HG03439 (cell line): ENCODE data around the gene CXCR4.
"Not testable (repeated sequence)": the region's sequence is repeated elsewhere in the genome, so short reads cannot be mapped to it uniquely, and the experiment has no call there.

Experiments used
- ATAC-seq: cut with Tn5 transposase; IDR thresholded peaks from one replicate; pipeline ENCODE4 v1.9.1; 2021; ENCODE audit warnings: mild to moderate bottlenecking, moderate library complexity; ENCODE audit not compliant: unreplicated experiment

The CXCR4 gene

GRCh38 chr2:136077107-136077506 is 40.8 kb downstream of the CXCR4 start:
- no peak for ATAC-seq

GRCh38 chr2:136075476-136075875 is 42.5 kb downstream of the CXCR4 start:
- ATAC-seq = no peak

DNA sequence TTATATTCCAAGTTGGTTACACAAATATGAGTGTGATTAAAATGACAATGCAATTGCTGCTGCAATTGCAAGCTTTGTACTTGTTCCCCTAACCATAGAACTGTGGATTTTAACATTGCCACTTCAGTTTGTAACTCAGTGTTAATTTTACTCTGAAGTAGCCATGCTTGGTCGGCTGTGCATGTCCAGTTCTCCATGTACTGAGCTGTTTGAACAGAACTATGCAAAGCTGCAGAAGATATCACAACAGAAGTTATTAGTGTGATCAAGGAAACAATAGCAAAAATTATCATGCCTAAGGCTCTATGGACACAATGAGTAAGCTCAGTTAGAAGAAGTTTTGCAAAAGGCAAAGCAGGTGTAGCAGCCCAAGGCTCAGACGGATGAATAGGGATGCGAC is 45.3 kb downstream of the CXCR4 start:
- no peak for ATAC-seq

DNA sequence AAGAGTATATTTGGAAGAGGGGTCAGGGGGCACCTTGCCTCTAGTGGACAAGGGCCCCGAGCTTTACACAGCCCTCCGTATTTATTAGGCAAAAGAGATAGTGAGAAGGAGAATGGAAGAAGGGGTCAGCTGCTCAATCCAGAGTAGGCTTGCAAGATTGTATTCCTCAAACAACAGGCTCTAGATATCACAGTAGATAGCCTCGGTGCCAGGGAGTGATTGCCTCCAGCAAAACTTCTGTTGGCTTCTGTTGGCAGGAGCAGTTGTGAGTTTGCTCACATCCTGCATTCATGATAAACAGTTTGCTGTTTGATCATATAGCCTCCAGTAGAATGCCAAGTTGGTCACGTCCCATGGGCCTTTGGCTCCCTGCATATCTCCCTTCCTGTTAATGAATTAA is 46.1 kb downstream of the CXCR4 start:
- not testable (repeated sequence) for ATAC-seq

DNA sequence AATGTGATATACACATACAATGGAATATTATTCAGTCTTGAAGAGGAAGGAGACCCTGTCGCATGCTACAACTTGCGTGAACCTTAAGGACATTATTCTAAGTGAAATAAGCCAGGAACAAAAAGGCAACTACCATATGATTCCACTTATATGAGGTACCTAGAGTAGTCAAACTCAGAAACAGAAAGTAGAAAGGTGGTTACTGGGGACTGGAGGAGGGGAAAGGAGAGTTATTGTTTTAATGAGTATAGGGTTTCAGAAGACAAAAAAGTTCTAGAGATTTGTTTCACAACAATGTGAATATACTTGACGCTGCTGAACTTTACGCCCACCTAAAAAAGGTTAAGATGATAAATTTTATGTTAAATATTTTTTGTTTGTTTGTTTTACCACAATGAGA is 47.0 kb downstream of the CXCR4 start:
- no peak for ATAC-seq

- no peak for ATAC-seq
Observed at GRCh38 chr2:136069773-136070172, 48.2 kb downstream of the CXCR4 start.

GRCh38 chr2:136068581-136069227 is 49.2 kb downstream of the CXCR4 start:
- no peak for ATAC-seq

- no peak for ATAC-seq
Observed at GRCh38 chr2:136067897-136068580, 49.9 kb downstream of the CXCR4 start.

- ATAC-seq = no peak
Observed at GRCh38 chr2:136067459-136067858, 50.5 kb downstream of the CXCR4 start.

GRCh38 chr2:136065907-136066306 is 52.0 kb downstream of the CXCR4 start:
- ATAC-seq = no peak

DNA sequence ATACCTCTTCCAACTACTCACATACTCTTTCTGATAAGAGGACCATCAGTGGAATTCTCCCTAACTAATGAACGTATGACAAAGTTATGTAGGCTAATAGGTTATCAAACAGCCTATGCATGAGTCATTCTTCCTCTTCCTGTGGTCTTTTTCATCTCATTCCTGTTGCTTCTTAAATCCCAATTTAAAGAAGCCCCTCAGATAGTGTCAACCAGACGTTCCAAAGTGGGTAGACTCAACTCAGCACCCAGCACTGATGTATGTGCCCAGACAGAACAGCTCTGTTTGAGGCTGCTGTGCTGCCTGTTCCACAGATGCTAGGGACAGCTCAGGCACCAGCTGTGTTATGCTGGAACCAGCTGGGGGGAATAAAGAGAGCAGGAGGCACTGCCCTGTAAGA is 52.6 kb downstream of the CXCR4 start:
- no peak for ATAC-seq
